ENCODE results near the gene SHB. TPM values are rescaled to one million over a fixed set of nuclear protein-coding genes. Genes with fewer than 3 reads are reported as not detected.

The SHB gene
- total and polyA plus RNA-seq, 2 of the 8 experiments (the other 6 are each of a cell fraction or from before 2014, with no cell fraction given): 4.1 to 12.6 TPM

GRCh38 chr9:38085308-38085707 lies 16.3 kb upstream of the SHB start:
- no peaks in the 10 kb centered on the region; a peak in 1 of 7 replicates for H3K27me3 ChIP-seq (replicated peaks in 1 of 4; ENCODE audit: control insufficient read depth in 3 of 4, extremely low read depth in 1 of 4, insufficient read depth in 3 of 4, low read length in 3 of 4)

More at GRCh38 chr9:38085308-38085707, 16.3 kb upstream of the SHB start:
- no peak overlapping the region for H3K4me2 ChIP-seq (ENCODE audit: insufficient read depth in 1 of 2, low read depth in 2 of 2, low read length in 2 of 2)
- DNase-seq (ENCODE audit: low read depth in 1 of 2, low spot score in 2 of 2) (no peak), FAIRE-seq (no peak)
- no peak overlapping the region for H2AK5ac ChIP-seq (ENCODE audit: low read depth, low read length)
- no peaks in the 10 kb centered on the region for H3K79me1 ChIP-seq (ENCODE audit: low read depth, low read length)
- no peak for TF ChIP-seq KDM1A (IDR thresholded peaks at IDR 0.05; ENCODE audit: borderline replicate concordance, low read length)
- TF ChIP-seq NANOG (IDR thresholded peaks at IDR 0.05; ENCODE audit: insufficient read depth, low read depth, low read length, poor library complexity, severe bottlenecking): no peak
- TF ChIP-seq SRF (IDR thresholded peaks at IDR 0.05; ENCODE audit: low read depth, low read length): no peak
- no peak for TF ChIP-seq KDM4A (IDR thresholded peaks at IDR 0.05; ENCODE audit: low read depth, low read length, severe bottlenecking)
- TF ChIP-seq CEBPB (IDR thresholded peaks at IDR 0.05; ENCODE audit: low read depth, low read length): no peak
- TF ChIP-seq ASH2L (IDR thresholded peaks at IDR 0.05; ENCODE audit: low read length): no peak
- TF ChIP-seq BCL11A (IDR thresholded peaks at IDR 0.05; ENCODE audit: low read depth in 2 of 2, low read length in 2 of 2): no peak
- TF ChIP-seq EP300 (IDR thresholded peaks at IDR 0.05; ENCODE audit: borderline replicate concordance in 1 of 2, low read depth in 2 of 2, low read length in 2 of 2): no peak
- TF ChIP-seq PHF8 (conservative IDR thresholded peaks at IDR 0.05; ENCODE audit: low read depth, low read length): no peak
- TF ChIP-seq CBX8 (IDR thresholded peaks at IDR 0.05; ENCODE audit: borderline replicate concordance, low read depth, low read length): no peak
- TF ChIP-seq POLR2A (IDR thresholded peaks at IDR 0.05; ENCODE audit: control extremely low read depth in 1 of 2, low read depth in 2 of 2, low read length in 2 of 2): no peak
- no peak for TF ChIP-seq RFX5 (IDR thresholded peaks at IDR 0.05; ENCODE audit: borderline replicate concordance, low read depth, low read length)
- peaks cover 0 to 3% (median 2%) of the 10 kb centered on the region in 4 experiments; a peak in 5 of 7 replicates for H3K4me1 ChIP-seq (replicated peaks in 1 of 4; ENCODE audit: control insufficient read depth in 3 of 4, insufficient read depth in 4 of 4, low read length in 3 of 4)
- POLR2A ChIA-PET (ENCODE audit: partially characterized antibody): no interaction called here
- no peak overlapping the region for H2AFZ ChIP-seq (ENCODE audit: low read length)
- H3K79me2 ChIP-seq (ENCODE audit: control insufficient read depth in 1 of 2, insufficient read depth in 2 of 2, low read length in 2 of 2): no peaks in the 10 kb centered on the region
- no peak overlapping the region for H2BK120ac ChIP-seq (replicated peaks; ENCODE audit: low read depth, low read length)
- CTCF ChIA-PET (ENCODE audit: partially characterized antibody): interaction anchor here (0.6 to 5.8 kb wide), 9 partner anchors 9 to 276 kb away, joined by 3 to 59 read pairs (median 7); no protein-coding TSS in a partner anchor
- no peak overlapping the region for H3K14ac ChIP-seq (ENCODE audit: insufficient read length)
- no peaks in the 10 kb centered on the region for H3K36me3 ChIP-seq (ENCODE audit: control insufficient read depth in 2 of 4, insufficient read depth in 4 of 4, low read length in 3 of 4)
- no peak overlapping the region for H2BK20ac ChIP-seq (ENCODE audit: low read length)
- no peak overlapping the region for H3K4me3 ChIP-seq (ENCODE audit: extremely low read depth in 1 of 4, insufficient read depth in 2 of 4, low read depth in 3 of 4, low read length in 4 of 4)
- no peak overlapping the region for H3K18ac ChIP-seq (ENCODE audit: extremely low read depth, low read length)
- no peak overlapping the region for H3K9ac ChIP-seq (replicated peaks in 1 of 4; ENCODE audit: extremely low read depth in 1 of 4, low read depth in 3 of 4, low read length in 3 of 4)
- no peaks in the 10 kb centered on the region for H3K23me2 ChIP-seq (ENCODE audit: low read depth, low read length)
- H4K20me1 ChIP-seq (replicated peaks in 1 of 2; ENCODE audit: control insufficient read depth in 1 of 2, insufficient read depth in 2 of 2, low read length in 2 of 2): no peaks in the 10 kb centered on the region
- H2BK12ac ChIP-seq (ENCODE audit: low read depth, low read length): no peak overlapping the region
- H4K8ac ChIP-seq (ENCODE audit: extremely low read depth, insufficient read depth, low read length): no peak overlapping the region
- no peak overlapping the region for H2BK15ac ChIP-seq (ENCODE audit: low read length)
- H4K91ac ChIP-seq (replicated peaks; ENCODE audit: insufficient read length, low read length): no peak overlapping the region
- no peak overlapping the region for H3K56ac ChIP-seq (replicated peaks; ENCODE audit: insufficient read length, low read depth, low read length)
- H3K9me3 ChIP-seq (ENCODE audit: insufficient read depth in 2 of 2, low read depth in 1 of 2, low read length in 1 of 2): no peaks in the 10 kb centered on the region
- no peak overlapping the region for H3K4ac ChIP-seq (replicated peaks; ENCODE audit: insufficient read length, low read depth, low read length)
- 82% methylated on average over 5 of the region's 5 CpGs; no CpG with 5 or more reads in 1 of the 2 experiments for WGBS, 2 experiments (ENCODE audit: extremely low coverage in 1 of 2, insufficient coverage in 1 of 2, insufficient read length in 1 of 2, insufficient replicate concordance in 2 of 2, low coverage in 1 of 2, low lambda C conversion rate in 2 of 2, missing lambda C conversion rate in 1 of 2)
- H3K23ac ChIP-seq (ENCODE audit: insufficient read length): no peak overlapping the region
- H3K27ac ChIP-seq (ENCODE audit: low read depth, low read length): no peak overlapping the region
- H4K5ac ChIP-seq (ENCODE audit: insufficient read length, low read depth, low read length): no peak overlapping the region
- no peak overlapping the region for H2BK5ac ChIP-seq (ENCODE audit: low read depth, low read length)
